ENCODE results near the gene BCL11A.
A peak's percentile ranks its signal among the peaks of the same experiment; 100 is the strongest.

BCL11A gene

GRCh38 chr2:60520151-60520876 is 33.1 kb downstream of the BCL11A start:
- Histone ChIP-seq H3K4me3 (ENCODE audit: severe bottlenecking) (no peak overlapping the region), H3K36me3 (ENCODE audit: low read depth) (no peaks in the 10 kb centered on the region), H3K27ac (ENCODE audit: poor library complexity, severe bottlenecking) (no peak overlapping the region), H3K9me3 (ENCODE audit: severe bottlenecking) (no peaks in the 10 kb centered on the region), H3K4me1 (ENCODE audit: insufficient read depth, poor library complexity, severe bottlenecking) (no peaks in the 10 kb centered on the region), H3K27me3 (ENCODE audit: insufficient read depth, poor library complexity, severe bottlenecking) (no peaks in the 10 kb centered on the region)
- ATAC-seq (ENCODE audit: low read depth) (no peak), DNase-seq (ENCODE audit: low spot score) (no peak)
- TF ChIP-seq CTCF (IDR thresholded peaks at IDR 0.05; ENCODE audit: poor library complexity, severe bottlenecking), result no peak

GRCh38 chr2:60519231-60519863 is 34.1 kb downstream of the BCL11A start:
- Histone ChIP-seq H3K4me3 (ENCODE audit: severe bottlenecking) (no peak overlapping the region), H3K36me3 (ENCODE audit: low read depth) (no peaks in the 10 kb centered on the region), H3K4me1 (ENCODE audit: insufficient read depth, poor library complexity, severe bottlenecking) (no peaks in the 10 kb centered on the region), H3K27me3 (ENCODE audit: insufficient read depth, poor library complexity, severe bottlenecking) (no peaks in the 10 kb centered on the region), H3K9me3 (ENCODE audit: severe bottlenecking) (no peaks in the 10 kb centered on the region), H3K27ac (ENCODE audit: poor library complexity, severe bottlenecking) (no peak overlapping the region)
- ATAC-seq (ENCODE audit: low read depth) (peak; percentile 23; the same call in 1 of the 3 replicates), DNase-seq (ENCODE audit: low spot score) (no peak)
- TF ChIP-seq CTCF (IDR thresholded peaks at IDR 0.05; ENCODE audit: poor library complexity, severe bottlenecking), result no peak

- H3K27me3 ChIP-seq (ENCODE audit: insufficient read depth, poor library complexity, severe bottlenecking), result no peaks in the 10 kb centered on the region
- H3K27ac ChIP-seq (ENCODE audit: poor library complexity, severe bottlenecking), result no peak overlapping the region
- ATAC-seq (ENCODE audit: low read depth) (no peak), DNase-seq (ENCODE audit: low spot score) (no peak)
- TF ChIP-seq CTCF (IDR thresholded peaks at IDR 0.05; ENCODE audit: poor library complexity, severe bottlenecking), result no peak
- no peaks in the 10 kb centered on the region for H3K36me3 ChIP-seq (ENCODE audit: low read depth)
- H3K4me1 ChIP-seq (ENCODE audit: insufficient read depth, poor library complexity, severe bottlenecking), result no peaks in the 10 kb centered on the region
- H3K4me3 ChIP-seq (ENCODE audit: severe bottlenecking), result no peak overlapping the region
- H3K9me3 ChIP-seq (ENCODE audit: severe bottlenecking), result no peaks in the 10 kb centered on the region
These were observed 34.9 kb downstream of the BCL11A start for GRCh38 chr2:60518567-60518966.

GRCh38 chr2:60517446-60517845 is 36.0 kb downstream of the BCL11A start:
- DNase-seq (ENCODE audit: low spot score) (no peak), ATAC-seq (ENCODE audit: low read depth) (no peak)
- Histone ChIP-seq H3K27ac (ENCODE audit: poor library complexity, severe bottlenecking) (no peak overlapping the region), H3K4me1 (ENCODE audit: insufficient read depth, poor library complexity, severe bottlenecking) (no peaks in the 10 kb centered on the region), H3K9me3 (ENCODE audit: severe bottlenecking) (no peaks in the 10 kb centered on the region), H3K4me3 (ENCODE audit: severe bottlenecking) (no peak overlapping the region), H3K36me3 (ENCODE audit: low read depth) (no peaks in the 10 kb centered on the region), H3K27me3 (ENCODE audit: insufficient read depth, poor library complexity, severe bottlenecking) (no peaks in the 10 kb centered on the region)
- TF ChIP-seq CTCF (IDR thresholded peaks at IDR 0.05; ENCODE audit: poor library complexity, severe bottlenecking), result no peak

GRCh38 chr2:60516826-60517225 is 36.6 kb downstream of the BCL11A start:
- no peaks in the 10 kb centered on the region for H3K27me3 ChIP-seq (ENCODE audit: insufficient read depth, poor library complexity, severe bottlenecking)
- no peaks in the 10 kb centered on the region for H3K36me3 ChIP-seq (ENCODE audit: low read depth)
- no peak for TF ChIP-seq CTCF (IDR thresholded peaks at IDR 0.05; ENCODE audit: poor library complexity, severe bottlenecking)
- H3K9me3 ChIP-seq (ENCODE audit: severe bottlenecking), result no peaks in the 10 kb centered on the region
- H3K4me3 ChIP-seq (ENCODE audit: severe bottlenecking), result no peak overlapping the region
- no peaks in the 10 kb centered on the region for H3K4me1 ChIP-seq (ENCODE audit: insufficient read depth, poor library complexity, severe bottlenecking)
- no peak overlapping the region for H3K27ac ChIP-seq (ENCODE audit: poor library complexity, severe bottlenecking)
- DNase-seq (ENCODE audit: low spot score) (no peak), ATAC-seq (ENCODE audit: low read depth) (no peak)

Data from RWPE2 (cell line).